ENCODE data around the gene TCF4. TPM values are rescaled to one million over a fixed set of nuclear protein-coding genes. Genes with fewer than 3 reads are reported as not detected.

TCF4 gene
- total RNA-seq, 1 experiment from 2014 or later, result 0.42 TPM

- Histone ChIP-seq H3K79me2 (ENCODE audit: insufficient read depth, low read length) (no peaks in the 10 kb centered on the region), H3K27ac (ENCODE audit: low read depth, low read length) (no peak overlapping the region), H3K4me2 (ENCODE audit: low read length) (no peak overlapping the region), H3K4me1 (ENCODE audit: control insufficient read depth in 1 of 2, insufficient read depth in 2 of 2, low read length in 2 of 2) (no peaks in the 10 kb centered on the region), H4K20me1 (ENCODE audit: insufficient read depth) (no peaks in the 10 kb centered on the region), H2AFZ (ENCODE audit: low read depth, low read length, poor library complexity, severe bottlenecking) (no peak overlapping the region), H3K36me3 (ENCODE audit: control insufficient read depth in 1 of 2, insufficient read depth in 2 of 2, low read length in 2 of 2) (no peaks in the 10 kb centered on the region), H3K4me3 (replicated peaks in 1 of 2; ENCODE audit: low read depth in 1 of 2, low read length in 2 of 2) (no peak overlapping the region), H3K9ac (ENCODE audit: low read length) (no peak overlapping the region), H3K9me3 (ENCODE audit: control insufficient read depth in 1 of 2, insufficient read depth in 1 of 2, low read depth in 1 of 2, low read length in 2 of 2) (peaks cover 0 to 5% of the 10 kb centered on the region in 2 experiments; a peak in 2 of 4 replicates), H3K27me3 (ENCODE audit: insufficient read depth, low read length) (no peaks in the 10 kb centered on the region), H3K9me2 (ENCODE audit: insufficient read depth) (no peaks in the 10 kb centered on the region)
- no peak for TF ChIP-seq EZH2phosphoT487 (IDR thresholded peaks at IDR 0.05; ENCODE audit: borderline replicate concordance)
- no peak for TF ChIP-seq SP1 (IDR thresholded peaks at IDR 0.05; ENCODE audit: low read depth)
- TF ChIP-seq ZNF274 (IDR thresholded peaks at IDR 0.05; ENCODE audit: low read depth, low read length), result no peak
- no peak for TF ChIP-seq ZFX (IDR thresholded peaks at IDR 0.05)
- TF ChIP-seq EZH2 (IDR thresholded peaks at IDR 0.05), result no peak
- TF ChIP-seq CBX3 (IDR thresholded peaks at IDR 0.05; ENCODE audit: low read depth), result no peak
- no peak for TF ChIP-seq REST (IDR thresholded peaks at IDR 0.05; ENCODE audit: low read depth)
- no peak for TF ChIP-seq SRF (IDR thresholded peaks at IDR 0.05; ENCODE audit: low read depth)
- TF ChIP-seq CEBPB (IDR thresholded peaks at IDR 0.05; ENCODE audit: low read depth), result no peak
- no peak for TF ChIP-seq TCF7L2 (IDR thresholded peaks at IDR 0.05; ENCODE audit: borderline replicate concordance, extremely low read depth, insufficient read depth, insufficient read length)
- no peak for TF ChIP-seq JUND (IDR thresholded peaks at IDR 0.05)
- no peak for TF ChIP-seq POLR2A (IDR thresholded peaks at IDR 0.05; ENCODE audit: borderline replicate concordance, extremely low read depth, insufficient read depth, insufficient read length)
- TF ChIP-seq RAD21 (IDR thresholded peaks at IDR 0.05; ENCODE audit: low read depth), result no peak
- TF ChIP-seq EGR1 (IDR thresholded peaks at IDR 0.05; ENCODE audit: low read depth), result no peak
- no peak for TF ChIP-seq SIN3A (IDR thresholded peaks at IDR 0.05; ENCODE audit: low read depth)
- intact Hi-C loops (cut with micrococcal nuclease), result no loop called here
- ChIA-PET POLR2A (no interaction called here), CTCF (no interaction called here), RAD21 (ENCODE audit: low non-redundant PET in 1 of 2, low total read pairs in 2 of 2, uncharacterized antibody in 2 of 2, unreplicated experiment in 2 of 2) (no interaction called here)
- no TSS peak for BruUV-seq (replicated peaks)
- ATAC-seq (no peak), DNase-seq (ENCODE audit: low read depth, low spot score) (no peak)
These were observed 206.7 kb downstream of the TCF4 start for GRCh38 chr18:55381277-55381676.
